HL-60 (cell line): Measurements from ENCODE around the gene PDE5A.
A peak's percentile ranks its signal among the peaks of the same experiment; 100 is the strongest.

Experiments used
- DNase-seq, 2 experiments: peaks; one replicate each; pipeline ENCODE4 v3.0.0-alpha.2; 2010 to 2020; ENCODE audit warnings: low read depth in 1 of 2, low spot score in 1 of 2
- H3K27ac ChIP-seq: fragments of 250-450 bp; sonication (Bioruptor Pico); replicated peaks from 2 replicates; pipeline ENCODE4 v1.5.1; 2020; ENCODE audit warnings: mild to moderate bottlenecking, moderate library complexity
- H3K27me3 ChIP-seq: fragments of 250-450 bp; sonication (Bioruptor Pico); 2 replicates; pipeline ENCODE4 v1.5.1; 2021; ENCODE audit warnings: mild to moderate bottlenecking, moderate library complexity; ENCODE audit not compliant: insufficient read depth, poor library complexity, severe bottlenecking
- H3K4me3 ChIP-seq: replicated peaks from 2 replicates; pipeline ENCODE4 v1.5.1; 2011; ENCODE audit warnings: mild to moderate bottlenecking, control low read depth, low read length; ENCODE audit not compliant: insufficient read depth
- CTCF ChIP-seq: IDR thresholded peaks from one replicate; pipeline ENCODE4 v1.5.1; 2011; ENCODE audit warnings: low read length, control low read depth, inconsistent platforms; ENCODE audit not compliant: insufficient read depth
- GABPA ChIP-seq: IDR thresholded peaks from 2 replicates; pipeline ENCODE4 v1.6.1; 2012; ENCODE audit warnings: low read depth
- POLR2AphosphoS5 ChIP-seq: IDR thresholded peaks from 2 replicates; pipeline ENCODE4 v1.6.1; 2012; ENCODE audit warnings: low read depth
- REST ChIP-seq: IDR thresholded peaks from 2 replicates; pipeline ENCODE4 v1.6.1; 2012; ENCODE audit warnings: low read depth; ENCODE audit not compliant: insufficient replicate concordance
- SPI1 ChIP-seq: IDR thresholded peaks from 2 replicates; pipeline ENCODE4 v1.6.1; 2012; ENCODE audit warnings: low read depth, mild to moderate bottlenecking, borderline replicate concordance

PDE5A gene

GRCh38 chr4:119623025-119623424 is 5.6 kb downstream of the PDE5A start:
- H3K4me3 ChIP-seq = no peak overlapping the region
- H3K27ac ChIP-seq = no peak overlapping the region
- no peak for TF ChIP-seq SPI1
- no peak for TF ChIP-seq GABPA
- no peak for TF ChIP-seq POLR2AphosphoS5
- TF ChIP-seq CTCF = no peak
- no peak for TF ChIP-seq REST
- H3K27me3 ChIP-seq = peaks cover 20% of the 10 kb centered on the region
- DNase-seq = no peak

- peaks cover 5% of the 10 kb centered on the region for H3K27me3 ChIP-seq
These were observed 13.4 kb downstream of the PDE5A start for GRCh38 chr4:119615068-119615719.

More at GRCh38 chr4:119615068-119615719, 13.4 kb downstream of the PDE5A start:
- H3K4me3 ChIP-seq = no peak overlapping the region
- DNase-seq = no peak
- no peak overlapping the region for H3K27ac ChIP-seq
- TF ChIP-seq REST (no peak), POLR2AphosphoS5 (no peak), SPI1 (peak; percentile 13; the same call in 1 of the 2 replicates), CTCF (no peak)
